ENCODE data around the gene GBP4.

The GBP4 gene

DNA sequence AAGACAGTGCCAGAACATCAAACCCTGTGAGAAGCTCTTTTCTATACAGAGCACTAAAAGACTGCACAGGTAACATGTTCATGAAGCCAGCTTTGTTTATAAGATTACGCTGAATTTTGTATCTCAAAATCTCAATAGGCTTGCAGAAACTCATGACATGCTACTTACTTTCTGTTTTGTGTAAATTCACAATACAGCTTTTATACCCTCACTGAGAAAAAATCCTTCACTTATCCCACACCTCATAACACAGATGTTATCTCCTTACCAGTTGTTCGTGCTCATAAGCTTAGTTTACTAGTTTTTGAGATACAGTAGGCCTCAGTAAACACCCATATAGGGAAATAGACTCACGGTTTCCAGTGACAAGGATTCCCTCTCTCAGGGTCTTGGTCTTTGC is 48.8 kb downstream of the GBP4 start:
- no peaks in the 10 kb centered on the region for H3K9me3 Mint-ChIP-seq
- H3K27ac Mint-ChIP-seq: no peak overlapping the region
- DNase-seq (ENCODE audit: low spot score in 2 of 2) (no peak), ATAC-seq (ENCODE audit: low read depth) (no peak)
- no peak overlapping the region for H3K4me3 Mint-ChIP-seq
- H3K36me3 Mint-ChIP-seq: no peaks in the 10 kb centered on the region
- H3K27me3 Mint-ChIP-seq: peaks cover 11% of the 10 kb centered on the region
- peaks cover 3% of the 10 kb centered on the region for H3K4me1 Mint-ChIP-seq

DNA sequence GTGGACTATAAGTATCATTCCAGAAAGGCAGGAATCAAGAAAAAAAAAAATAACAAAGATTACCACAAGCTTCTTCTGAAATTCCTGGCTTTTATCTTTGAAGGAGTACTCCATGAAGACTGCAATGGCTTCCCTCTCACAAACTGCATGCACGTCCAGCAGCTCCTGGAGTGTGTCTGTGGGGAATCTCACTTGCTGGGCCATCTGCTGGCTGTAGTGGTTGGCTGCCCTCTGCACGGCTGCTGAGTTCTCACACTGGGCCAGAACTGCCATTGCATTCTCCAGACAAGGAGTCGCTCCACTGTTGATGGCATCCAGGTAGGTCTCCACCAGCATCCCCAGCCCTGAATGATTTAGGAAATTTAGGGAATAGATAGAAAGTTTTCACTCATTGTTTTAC is 49.5 kb downstream of the GBP4 start:
- Mint-ChIP-seq H3K27me3 (peaks cover 11% of the 10 kb centered on the region), H3K9me3 (no peaks in the 10 kb centered on the region), H3K27ac (no peak overlapping the region), H3K4me1 (peaks cover 3% of the 10 kb centered on the region), H3K4me3 (no peak overlapping the region), H3K36me3 (no peaks in the 10 kb centered on the region)
- no peak for DNase-seq (ENCODE audit: low spot score in 2 of 2)
- ATAC-seq (ENCODE audit: low read depth): no peak

DNA sequence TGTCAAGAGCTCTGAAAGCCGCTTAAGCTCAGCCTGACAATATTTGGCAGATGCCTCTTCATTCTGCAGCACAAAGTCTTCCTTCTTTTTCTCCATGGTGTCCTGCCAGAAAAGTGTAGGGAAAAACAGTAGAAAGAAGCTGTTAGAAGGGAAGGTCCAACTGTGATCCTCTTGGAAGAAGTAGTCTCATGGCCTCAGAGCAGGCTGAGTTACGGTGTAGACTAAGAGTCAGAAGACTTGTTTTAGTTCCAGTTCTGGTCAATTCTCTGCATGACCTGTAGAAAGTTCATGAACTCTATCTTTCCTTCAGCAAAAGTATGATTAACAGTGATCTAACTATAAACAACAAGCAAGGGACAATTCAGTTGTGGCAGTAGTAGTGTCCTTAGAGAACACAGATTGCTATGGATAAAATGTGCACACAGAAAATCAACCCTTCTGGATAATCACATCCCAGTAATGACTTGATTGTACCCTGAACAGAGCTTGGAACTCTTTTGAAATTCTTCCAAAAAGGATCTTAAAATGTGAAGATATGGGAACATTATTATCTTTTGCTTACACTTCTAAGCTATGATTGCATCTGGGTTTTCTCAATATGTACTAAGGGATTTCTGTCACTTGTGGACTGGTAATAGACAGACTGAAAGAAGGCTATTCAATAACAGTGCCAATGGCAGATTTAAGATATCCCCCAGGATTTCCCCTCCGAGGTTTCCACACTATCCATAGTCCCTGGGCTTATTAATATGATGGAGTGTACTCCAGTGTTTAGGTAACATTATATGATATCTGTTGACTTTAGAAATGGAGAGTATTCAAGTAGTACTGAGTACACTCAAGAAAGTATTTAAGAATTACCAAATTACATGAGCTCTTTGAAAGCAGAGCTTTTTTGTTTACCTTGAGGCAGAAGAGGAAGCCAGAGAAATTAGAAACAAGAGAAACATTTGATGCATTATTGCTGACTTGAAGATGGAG is 50.8 kb downstream of the GBP4 start:
- no peak overlapping the region for H3K4me3 Mint-ChIP-seq
- peaks cover 3% of the 10 kb centered on the region for H3K4me1 Mint-ChIP-seq
- no peaks in the 10 kb centered on the region for H3K9me3 Mint-ChIP-seq
- ATAC-seq (ENCODE audit: low read depth) (no peak), DNase-seq (ENCODE audit: low spot score in 2 of 2) (no peak)
- no peak overlapping the region for H3K27ac Mint-ChIP-seq
- peaks cover 11% of the 10 kb centered on the region for H3K27me3 Mint-ChIP-seq
- no peaks in the 10 kb centered on the region for H3K36me3 Mint-ChIP-seq

DNA sequence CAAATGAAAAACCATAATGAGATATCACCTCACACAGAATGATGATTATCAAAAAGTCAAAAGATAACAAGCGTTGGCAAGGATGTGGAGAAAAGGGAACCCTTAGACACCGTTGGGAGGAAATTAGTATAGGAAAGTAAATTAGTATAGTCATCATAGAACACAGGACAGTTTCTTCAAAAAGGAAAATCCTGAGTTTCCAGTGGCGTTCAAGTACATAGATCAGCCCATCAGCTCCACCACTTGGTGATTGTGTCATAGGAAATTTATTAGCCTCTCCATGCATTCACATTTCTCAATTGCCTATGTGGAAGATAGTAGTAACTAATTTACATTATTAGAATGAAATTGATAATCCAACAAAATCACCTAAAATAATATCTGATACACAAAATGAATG is 52.0 kb downstream of the GBP4 start:
- peaks cover 3% of the 10 kb centered on the region for H3K4me1 Mint-ChIP-seq
- ATAC-seq (ENCODE audit: low read depth) (no peak), DNase-seq (ENCODE audit: low spot score in 2 of 2) (no peak)
- H3K27ac Mint-ChIP-seq: no peak overlapping the region
- no peaks in the 10 kb centered on the region for H3K9me3 Mint-ChIP-seq
- peaks cover 8% of the 10 kb centered on the region for H3K27me3 Mint-ChIP-seq
- no peak overlapping the region for H3K4me3 Mint-ChIP-seq
- no peaks in the 10 kb centered on the region for H3K36me3 Mint-ChIP-seq

DNA sequence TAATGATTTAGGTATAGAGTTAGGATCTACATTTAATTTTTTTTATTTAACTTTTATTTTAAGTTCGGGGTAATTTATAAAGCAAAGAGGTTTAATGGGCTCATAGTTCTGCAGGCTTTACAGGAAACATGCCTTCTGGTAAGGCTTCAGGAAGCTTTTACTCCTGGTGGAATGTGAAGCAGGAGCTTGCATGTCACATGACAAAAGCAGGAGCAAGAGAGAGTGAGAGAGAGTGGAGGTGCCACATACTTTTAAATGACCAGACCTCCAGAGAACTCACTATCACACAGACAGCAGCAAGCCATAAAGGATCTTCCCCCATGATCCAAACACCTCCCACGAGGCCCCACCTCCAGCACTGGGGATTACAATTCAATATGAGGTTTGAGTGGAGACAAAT is 55.3 kb downstream of the GBP4 start:
- Mint-ChIP-seq H3K36me3 (no peaks in the 10 kb centered on the region), H3K4me1 (peaks cover 3% of the 10 kb centered on the region)

DNA sequence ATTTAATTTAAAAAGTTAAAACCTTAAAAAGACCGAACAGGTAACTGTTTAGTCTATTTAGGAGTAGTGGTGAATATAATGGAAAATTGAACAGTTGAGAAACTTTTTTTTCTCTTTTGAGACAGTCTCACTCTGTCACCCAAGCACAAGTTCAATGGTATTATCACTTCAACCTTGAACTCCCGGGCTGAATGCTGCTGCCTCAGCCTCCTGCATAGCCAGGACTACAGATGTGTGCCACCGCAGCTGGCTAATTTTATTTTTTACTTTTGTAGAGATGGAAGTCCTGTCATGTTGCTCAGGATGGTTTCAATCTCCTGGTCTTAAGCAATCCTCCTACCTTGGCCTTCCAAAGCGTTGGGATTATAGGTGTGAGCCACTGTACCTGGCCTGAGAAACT is 56.6 kb downstream of the GBP4 start:
- ATAC-seq (ENCODE audit: low read depth) (no peak), DNase-seq (ENCODE audit: low spot score in 2 of 2) (no peak)
- Mint-ChIP-seq H3K9me3 (no peaks in the 10 kb centered on the region), H3K4me3 (no peak overlapping the region), H3K4me1 (peaks cover 3% of the 10 kb centered on the region), H3K27ac (no peak overlapping the region), H3K27me3 (no peaks in the 10 kb centered on the region), H3K36me3 (no peaks in the 10 kb centered on the region)

More for the DNA sequence above, 55.3 kb downstream of the GBP4 start:
- Mint-ChIP-seq H3K9me3 (no peaks in the 10 kb centered on the region), H3K4me3 (no peak overlapping the region), H3K27me3 (peaks cover 5% of the 10 kb centered on the region), H3K27ac (no peak overlapping the region)
- no peak for DNase-seq (ENCODE audit: low spot score in 2 of 2)
- no peak for ATAC-seq (ENCODE audit: low read depth)

DNA sequence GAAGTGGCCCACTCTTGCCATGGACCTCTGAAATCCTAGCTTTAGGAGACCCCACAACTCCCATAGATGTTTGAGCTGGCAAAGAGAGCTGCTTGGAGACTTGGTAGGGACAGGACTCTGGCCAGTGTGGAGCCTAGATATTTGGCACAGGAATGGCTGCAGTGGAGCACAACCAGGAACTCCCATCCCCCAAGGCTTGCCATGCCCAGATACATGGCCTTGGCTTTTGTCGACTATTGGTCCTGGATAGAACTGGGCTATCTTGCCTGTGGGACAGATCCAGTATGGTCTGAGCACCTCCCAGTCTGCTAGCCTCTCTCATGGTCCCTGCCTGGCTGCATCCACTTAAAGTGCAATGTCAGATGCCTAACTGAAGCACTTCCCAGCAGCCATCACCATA is 65.0 kb downstream of the GBP4 start:
- H3K4me1 Mint-ChIP-seq: peaks cover 9% of the 10 kb centered on the region
- H3K27ac Mint-ChIP-seq: no peak overlapping the region
- no peaks in the 10 kb centered on the region for H3K9me3 Mint-ChIP-seq

More for the DNA sequence above, 65.0 kb downstream of the GBP4 start:
- Mint-ChIP-seq H3K36me3 (peaks cover 3% of the 10 kb centered on the region), H3K4me3 (no peak overlapping the region), H3K27me3 (peaks cover 9% of the 10 kb centered on the region)
- ATAC-seq (ENCODE audit: low read depth): no peak
- DNase-seq (ENCODE audit: low spot score in 2 of 2): no peak
